MM.1S (cell line): ENCODE data around the gene PYGB.

ENCODE experiments used
- EZH2 ChIP-seq: fragments of 300-600 bp; sonication (generic); optimal IDR thresholded peaks from 2 replicates; pipeline ENCODE3; 2017; ENCODE audit warnings: low read depth, mild to moderate bottlenecking, antibody characterized with exemption, low read length, mixed read lengths
- TF ChIP-seq, protein P1 (sequence below): fragments of 300-600 bp; sonication (generic); IDR thresholded peaks from 2 replicates; pipeline ENCODE4 v1.5.1; 2016; ENCODE audit warnings: antibody characterized with exemption, low read length, mixed read lengths

DNA sequence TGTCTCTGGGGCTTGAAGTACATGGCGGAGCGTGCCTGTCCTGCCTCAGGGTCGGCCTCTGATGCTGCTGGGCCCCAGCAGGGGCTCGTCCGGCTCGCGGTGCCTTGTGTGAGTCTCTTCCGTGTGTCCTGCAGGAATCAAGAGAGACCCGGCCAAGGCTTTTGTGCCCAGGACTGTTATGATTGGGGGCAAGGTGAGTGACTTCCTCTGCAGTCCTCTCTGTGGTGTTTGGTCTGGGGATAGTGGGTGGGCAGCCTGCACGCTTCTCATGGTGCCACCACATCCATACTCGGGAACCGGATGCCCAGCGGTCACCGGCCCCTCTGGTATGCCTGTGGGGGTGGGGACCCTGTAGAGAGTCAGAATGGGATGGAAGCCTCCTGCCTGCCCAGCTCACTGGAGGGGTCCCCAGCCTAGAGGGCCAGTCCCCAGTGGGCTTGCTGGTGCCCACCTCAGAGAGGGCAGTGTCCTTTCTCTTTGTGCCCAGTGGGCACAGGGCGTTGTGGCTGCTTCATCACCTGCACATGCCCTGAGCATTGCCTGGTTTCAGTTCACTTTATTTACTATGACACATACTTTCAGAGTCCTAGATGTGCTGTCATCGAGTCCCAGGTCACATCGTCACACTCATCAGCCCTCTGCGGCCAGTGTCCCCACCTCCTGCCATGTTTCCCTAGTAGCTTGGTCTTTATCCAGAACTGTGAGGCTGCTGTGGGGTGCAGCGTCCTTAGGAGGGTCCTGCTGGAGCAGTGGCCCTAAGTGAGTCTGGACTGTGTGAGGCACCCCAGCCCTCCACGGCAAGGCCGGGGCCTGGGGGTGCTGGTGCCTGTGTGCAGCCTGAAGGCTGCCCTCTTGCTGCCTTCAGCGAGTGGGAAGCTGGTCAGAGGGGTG, 40.7 kb downstream of the PYGB start:
- TF ChIP-seq EZH2: no peak
- TF ChIP-seq, protein P1, sequence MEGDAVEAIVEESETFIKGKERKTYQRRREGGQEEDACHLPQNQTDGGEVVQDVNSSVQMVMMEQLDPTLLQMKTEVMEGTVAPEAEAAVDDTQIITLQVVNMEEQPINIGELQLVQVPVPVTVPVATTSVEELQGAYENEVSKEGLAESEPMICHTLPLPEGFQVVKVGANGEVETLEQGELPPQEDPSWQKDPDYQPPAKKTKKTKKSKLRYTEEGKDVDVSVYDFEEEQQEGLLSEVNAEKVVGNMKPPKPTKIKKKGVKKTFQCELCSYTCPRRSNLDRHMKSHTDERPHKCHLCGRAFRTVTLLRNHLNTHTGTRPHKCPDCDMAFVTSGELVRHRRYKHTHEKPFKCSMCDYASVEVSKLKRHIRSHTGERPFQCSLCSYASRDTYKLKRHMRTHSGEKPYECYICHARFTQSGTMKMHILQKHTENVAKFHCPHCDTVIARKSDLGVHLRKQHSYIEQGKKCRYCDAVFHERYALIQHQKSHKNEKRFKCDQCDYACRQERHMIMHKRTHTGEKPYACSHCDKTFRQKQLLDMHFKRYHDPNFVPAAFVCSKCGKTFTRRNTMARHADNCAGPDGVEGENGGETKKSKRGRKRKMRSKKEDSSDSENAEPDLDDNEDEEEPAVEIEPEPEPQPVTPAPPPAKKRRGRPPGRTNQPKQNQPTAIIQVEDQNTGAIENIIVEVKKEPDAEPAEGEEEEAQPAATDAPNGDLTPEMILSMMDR: no peak
